Nephron (organoid): ENCODE measurements around the gene PTTG1IP.
A peak's percentile ranks its signal among the peaks of the same experiment; 100 is the strongest.

ENCODE experiments used
- H3K27ac Mint-ChIP-seq, 3 experiments: 2 replicates each; pipeline ENCODE4 v1.8.0; 2020; ENCODE audit warnings: mixed read lengths in 3 of 3, mild to moderate bottlenecking in 2 of 3, moderate library complexity in 1 of 3
- H3K27me3 Mint-ChIP-seq: 2 replicates; pipeline ENCODE4 v1.8.0; 2021; ENCODE audit warnings: low read depth, mild to moderate bottlenecking, moderate library complexity, mixed read lengths
- H3K36me3 Mint-ChIP-seq: 2 replicates; pipeline ENCODE4 v1.8.0; 2020; ENCODE audit warnings: low read depth, mixed read lengths
- H3K4me1 Mint-ChIP-seq: 2 replicates; pipeline ENCODE4 v1.8.0; 2020; ENCODE audit warnings: mixed read lengths
- H3K4me3 Mint-ChIP-seq, 3 experiments: 2 replicates each; pipeline ENCODE4 v1.8.0; 2020; ENCODE audit warnings: mild to moderate bottlenecking in 3 of 3, mixed read lengths in 3 of 3, moderate library complexity in 2 of 3
- H3K9me3 Mint-ChIP-seq: 2 replicates; pipeline ENCODE4 v1.8.0; 2020; ENCODE audit warnings: mixed read lengths
- CTCF ChIP-seq, 3 experiments: fragments of 200-600 bp; sonication (generic); IDR thresholded peaks; one replicate each; pipeline ENCODE4 v1.5.0; 2021; ENCODE audit warnings: antibody characterized with exemption in 3 of 3; ENCODE audit not compliant: unreplicated experiment in 3 of 3

PTTG1IP gene

GRCh38 chr21:44838039-44838895 is 35.2 kb downstream of the PTTG1IP start:
- no peaks in the 10 kb centered on the region for H3K9me3 Mint-ChIP-seq
- no peaks in the 10 kb centered on the region for H3K4me1 Mint-ChIP-seq
- no peaks in the 10 kb centered on the region for H3K36me3 Mint-ChIP-seq
- peaks cover 23% of the 10 kb centered on the region for H3K27me3 Mint-ChIP-seq
- no peak overlapping the region for H3K27ac Mint-ChIP-seq
- no peak for TF ChIP-seq CTCF (IDR thresholded peaks at IDR 0.05; ENCODE audit: unreplicated experiment in 3 of 3)
- H3K4me3 Mint-ChIP-seq: no peak overlapping the region

- H3K9me3 Mint-ChIP-seq: no peaks in the 10 kb centered on the region
- no peak for TF ChIP-seq CTCF (IDR thresholded peaks at IDR 0.05; ENCODE audit: unreplicated experiment in 3 of 3)
- no peaks in the 10 kb centered on the region for H3K4me1 Mint-ChIP-seq
- no peak overlapping the region for H3K4me3 Mint-ChIP-seq
- no peaks in the 10 kb centered on the region for H3K36me3 Mint-ChIP-seq
- H3K27me3 Mint-ChIP-seq: peaks cover 20% of the 10 kb centered on the region
- no peak overlapping the region for H3K27ac Mint-ChIP-seq
Observed at GRCh38 chr21:44837537-44837936, 36.0 kb downstream of the PTTG1IP start.

- H3K9me3 Mint-ChIP-seq: no peaks in the 10 kb centered on the region
- H3K36me3 Mint-ChIP-seq: no peaks in the 10 kb centered on the region
- TF ChIP-seq CTCF (IDR thresholded peaks at IDR 0.05; ENCODE audit: unreplicated experiment in 3 of 3): no peak
- H3K4me3 Mint-ChIP-seq: no peak overlapping the region
- H3K4me1 Mint-ChIP-seq: no peaks in the 10 kb centered on the region
- peaks cover 18% of the 10 kb centered on the region for H3K27me3 Mint-ChIP-seq
- H3K27ac Mint-ChIP-seq: peak overlapping the region in 1 of 3 experiments; percentile 43
Observed at GRCh38 chr21:44836666-44837471, 36.6 kb downstream of the PTTG1IP start.

- Mint-ChIP-seq H3K9me3 (no peaks in the 10 kb centered on the region), H3K4me1 (no peaks in the 10 kb centered on the region), H3K4me3 (no peak overlapping the region), H3K27ac (peak overlapping the region in 1 of 3 experiments; percentile 43), H3K36me3 (no peaks in the 10 kb centered on the region), H3K27me3 (peaks cover 13% of the 10 kb centered on the region)
- no peak for TF ChIP-seq CTCF (IDR thresholded peaks at IDR 0.05; ENCODE audit: unreplicated experiment in 3 of 3)
Observed at GRCh38 chr21:44836349-44836665, 37.2 kb downstream of the PTTG1IP start.

- no peak for TF ChIP-seq CTCF (IDR thresholded peaks at IDR 0.05; ENCODE audit: unreplicated experiment in 3 of 3)
- Mint-ChIP-seq H3K4me1 (no peaks in the 10 kb centered on the region), H3K27ac (no peak overlapping the region), H3K27me3 (peaks cover 12% of the 10 kb centered on the region), H3K36me3 (no peaks in the 10 kb centered on the region), H3K9me3 (no peaks in the 10 kb centered on the region), H3K4me3 (no peak overlapping the region)
Observed at GRCh38 chr21:44835647-44835973, 37.9 kb downstream of the PTTG1IP start.
